Activated T-cell treated with anti-CD3 and anti-CD28 coated beads for 4 hours (primary cell): Measurements from ENCODE around the gene MPHOSPH8.
"Not testable (repeated sequence)": the region's sequence is repeated elsewhere in the genome, so short reads cannot be mapped to it uniquely, and the experiment has no call there.

Experiments used
- DNase-seq: peaks from one replicate; pipeline ENCODE4 v3.0.0-alpha.2; 2020

The MPHOSPH8 gene

DNA sequence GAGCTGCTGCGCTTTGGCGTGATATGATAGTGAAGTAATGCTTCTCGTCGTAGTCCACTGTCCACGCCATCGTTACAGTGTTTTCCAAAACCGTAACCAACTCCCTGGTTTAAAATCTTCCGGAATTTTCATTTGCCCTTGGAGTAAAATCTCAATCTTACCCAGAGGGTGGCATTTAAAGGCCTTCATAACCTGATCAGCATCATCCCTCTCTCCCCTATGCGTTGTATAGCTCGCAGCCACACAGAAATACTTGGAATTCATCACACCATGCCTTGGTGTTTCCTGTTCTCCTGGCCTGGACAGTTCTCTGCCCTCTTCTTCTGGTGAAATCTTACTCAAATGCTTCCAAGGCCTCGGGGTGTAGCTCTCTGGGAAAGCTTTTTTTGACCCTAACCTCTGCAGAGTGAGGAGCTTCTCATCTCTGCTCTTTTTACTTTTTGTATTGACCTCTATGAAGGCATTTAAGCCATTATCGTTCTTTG lies 839 bp downstream of the MPHOSPH8 start:
- no peak for DNase-seq

DNA sequence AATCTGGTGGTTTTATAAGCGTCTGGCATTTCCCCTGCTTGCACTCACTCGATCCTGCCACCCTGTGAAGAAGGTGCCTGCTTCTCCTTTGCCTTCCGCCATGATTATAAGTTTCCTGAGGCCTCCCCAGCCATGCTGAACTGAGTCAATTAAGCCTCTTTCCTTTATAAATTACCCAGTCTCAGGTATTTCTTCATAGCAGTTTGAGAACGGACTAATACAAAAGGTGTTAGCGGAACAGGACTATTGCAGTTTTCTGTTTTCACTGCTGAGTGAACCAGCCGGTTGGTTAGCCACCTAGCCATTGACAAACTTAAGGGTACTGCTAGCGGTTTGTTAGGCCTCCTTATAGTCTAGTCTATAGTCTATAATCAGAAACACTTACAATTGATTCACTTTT lies 2.5 kb downstream of the MPHOSPH8 start:
- not testable (repeated sequence) for DNase-seq

DNA sequence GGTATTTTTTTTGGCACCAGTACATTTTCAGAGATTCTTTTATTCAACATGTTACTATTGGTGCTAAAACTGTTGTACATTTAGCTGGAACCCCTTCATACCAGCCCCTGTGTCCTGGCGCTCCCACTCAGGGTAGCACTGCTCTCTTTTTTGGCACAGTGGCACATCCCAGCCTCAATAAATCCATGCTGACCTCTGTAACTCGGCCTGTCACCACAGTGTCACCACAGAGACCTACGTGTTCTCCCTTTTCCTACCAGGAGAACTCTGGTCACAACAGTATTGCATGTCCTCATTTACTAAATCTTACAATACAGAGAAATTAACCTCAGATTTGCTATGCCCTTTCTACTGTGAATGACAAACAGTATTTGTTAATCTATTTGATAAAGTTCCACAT lies 10.2 kb downstream of the MPHOSPH8 start:
- DNase-seq: no peak

DNA sequence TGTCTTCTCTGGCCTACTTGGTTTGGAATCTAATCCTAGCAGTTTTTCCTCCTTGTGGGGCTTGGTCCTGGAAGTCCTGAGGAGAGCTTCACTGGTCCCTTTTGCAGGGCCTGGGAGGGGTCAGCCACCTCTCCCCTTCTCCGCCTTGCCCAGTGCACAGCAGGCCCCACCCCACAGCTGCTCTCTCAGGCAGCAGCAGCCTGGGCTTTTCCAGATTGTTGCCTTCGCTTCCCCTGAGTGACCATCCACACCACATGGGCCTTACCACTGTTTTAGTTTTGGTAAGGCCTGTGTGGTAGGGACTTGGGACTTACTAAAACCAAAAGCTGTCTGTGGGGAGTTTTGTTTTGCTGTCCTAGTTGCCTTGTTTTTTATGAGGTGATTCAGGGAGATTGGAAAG lies 11.5 kb downstream of the MPHOSPH8 start:
- DNase-seq: no peak

DNA sequence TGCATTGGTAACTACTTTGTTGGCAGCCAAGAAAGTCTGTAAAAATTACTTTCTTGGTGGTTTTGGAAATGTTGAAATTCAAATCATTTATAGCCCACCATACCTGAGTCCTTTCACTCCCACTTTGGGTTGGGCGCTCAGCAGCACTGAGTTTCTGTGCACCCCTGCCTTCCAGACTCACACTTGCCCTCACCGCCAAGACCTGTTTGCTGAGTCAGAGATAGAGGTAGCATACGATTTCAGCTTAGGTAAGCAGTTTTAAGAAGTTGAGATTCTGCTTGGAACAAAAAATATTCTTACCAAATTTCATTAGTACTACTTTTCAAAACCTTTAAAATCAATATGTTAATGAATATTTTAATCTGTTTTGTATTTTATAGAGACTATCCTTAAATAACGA lies 12.6 kb downstream of the MPHOSPH8 start:
- DNase-seq: no peak

DNA sequence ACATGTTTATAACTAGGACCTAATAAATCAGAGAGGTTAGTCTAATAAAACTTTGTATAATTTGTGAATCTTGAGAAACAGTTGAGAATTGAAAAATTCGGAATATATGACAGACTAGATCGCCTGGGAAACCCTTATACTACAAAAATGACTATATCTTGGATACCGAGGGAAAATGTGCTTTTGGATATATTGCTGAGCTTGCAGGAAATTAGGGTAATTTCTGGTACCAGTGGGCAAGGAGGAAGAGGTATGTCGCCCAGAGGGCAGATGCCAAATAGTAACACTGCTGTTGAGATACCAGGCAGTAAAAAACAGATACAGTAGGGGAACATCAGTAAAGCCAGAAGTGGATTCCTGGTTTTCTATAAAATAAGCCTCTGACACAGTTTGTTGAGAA lies 17.3 kb downstream of the MPHOSPH8 start:
- no peak for DNase-seq

DNA sequence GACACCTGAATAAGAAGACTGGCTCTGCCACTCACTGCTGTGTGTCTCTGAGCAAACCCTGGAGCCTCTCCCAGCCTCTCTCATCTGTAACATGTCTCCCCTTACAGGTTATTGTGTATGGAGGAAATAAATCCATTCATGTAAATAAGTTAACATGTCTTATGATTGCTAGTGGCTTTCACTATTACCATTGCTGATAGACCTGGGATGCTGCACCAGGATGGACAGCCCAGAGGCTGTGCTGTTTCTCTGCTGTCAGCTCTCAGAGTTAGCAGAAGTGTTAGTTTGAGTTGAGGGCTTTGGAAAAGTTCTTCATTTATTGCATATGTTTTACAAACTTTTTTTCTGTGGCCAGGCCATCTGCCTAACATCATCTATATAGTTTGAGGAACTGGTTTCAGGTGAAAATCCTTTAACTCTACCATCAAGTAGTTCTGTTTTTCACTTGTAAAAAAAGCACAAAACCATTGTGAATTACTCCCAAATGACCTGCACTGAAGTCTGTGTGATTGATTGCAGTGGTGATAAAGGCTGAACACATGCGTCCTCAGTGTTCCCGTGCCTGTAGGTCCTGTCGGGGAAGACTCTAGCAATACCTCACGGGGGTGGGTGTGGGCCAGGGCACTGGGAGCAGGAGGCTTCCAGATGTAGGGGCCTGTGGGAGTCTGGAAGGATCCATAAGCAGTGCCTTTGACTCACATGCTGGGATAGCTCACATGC lies 24.6 kb downstream of the MPHOSPH8 start:
- DNase-seq: no peak

DNA sequence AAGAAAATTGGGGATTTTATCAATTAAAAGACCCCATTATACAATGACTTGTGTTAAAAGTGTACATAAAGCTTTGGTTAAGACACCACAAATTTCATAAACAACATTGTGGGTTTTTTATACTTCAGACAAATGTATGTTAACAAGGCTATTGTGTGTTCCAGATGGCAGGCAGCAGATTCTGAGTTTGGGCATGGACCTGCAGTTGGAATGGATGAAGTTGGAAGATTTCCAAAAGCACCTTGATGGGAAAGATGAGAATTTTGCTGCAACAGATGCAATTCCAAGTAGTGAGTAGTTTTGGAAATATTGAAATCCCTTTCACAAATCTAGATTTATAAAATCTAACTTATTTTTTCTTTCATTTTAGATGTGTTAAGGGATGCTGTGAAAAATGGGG lies 25.4 kb downstream of the MPHOSPH8 start:
- no peak for DNase-seq

DNA sequence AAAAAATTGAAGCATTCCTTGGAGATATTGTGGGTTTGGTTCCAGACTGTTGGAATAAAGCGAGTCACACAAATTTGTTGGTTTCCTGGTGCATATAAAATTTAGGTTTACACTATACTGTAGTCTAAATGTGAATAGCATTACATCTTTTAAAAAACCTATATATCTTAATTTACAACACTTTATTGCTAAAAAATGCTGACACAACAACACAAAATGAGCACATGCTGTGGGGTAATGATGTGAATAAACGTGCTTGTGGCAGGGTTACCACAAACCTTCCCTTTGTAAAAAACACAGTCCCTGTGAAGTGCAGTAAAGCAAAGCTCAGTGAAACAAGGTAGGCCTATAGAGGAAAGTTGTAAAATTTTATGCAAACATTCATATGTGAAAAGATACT lies 27.7 kb downstream of the MPHOSPH8 start:
- no peak for DNase-seq

DNA sequence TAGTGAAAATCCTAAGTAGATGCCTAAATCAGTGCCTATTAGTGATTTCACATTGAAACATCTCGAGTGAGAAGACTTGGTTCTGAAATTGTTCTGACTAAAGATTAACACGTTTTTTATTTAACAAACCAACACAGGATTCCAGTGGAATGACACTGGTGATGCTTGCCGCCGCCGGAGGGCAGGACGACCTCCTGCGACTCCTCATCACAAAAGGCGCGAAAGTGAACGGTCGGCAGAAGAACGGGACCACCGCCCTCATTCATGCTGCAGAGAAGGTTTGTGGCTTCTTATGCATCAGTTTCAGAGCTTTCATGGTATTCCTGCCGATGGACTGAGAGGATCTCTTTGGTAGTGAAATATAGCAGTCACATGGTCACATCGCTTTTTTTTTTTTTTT lies 28.1 kb downstream of the MPHOSPH8 start:
- DNase-seq: no peak

DNA sequence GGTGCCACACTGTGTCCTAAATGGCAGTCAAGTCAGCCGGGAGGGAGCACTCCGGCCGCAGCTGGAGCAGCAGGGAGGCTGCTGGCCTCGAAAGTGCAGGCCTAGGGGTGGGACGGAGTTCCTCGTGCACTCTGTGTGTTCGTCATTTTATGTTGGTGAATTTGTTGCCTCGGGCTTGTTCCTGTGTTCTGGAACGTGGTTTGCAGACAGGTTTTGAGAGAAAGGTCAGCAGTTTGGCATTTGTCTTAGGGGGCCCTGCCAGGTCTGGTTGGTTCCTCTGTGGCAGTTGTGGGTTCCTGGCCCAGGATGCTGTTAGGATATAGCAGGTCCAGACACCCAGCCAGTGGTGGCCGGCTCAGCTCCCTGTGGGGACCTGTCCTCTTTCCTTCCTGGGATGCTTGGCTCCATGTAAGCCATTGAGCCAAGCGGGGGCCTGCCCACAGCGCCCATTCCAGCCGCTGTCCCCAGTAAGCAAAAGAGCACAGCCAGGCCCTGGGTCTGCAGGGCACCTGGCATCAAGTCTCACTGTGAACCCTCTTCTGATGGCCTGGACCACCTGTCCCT lies 30.0 kb downstream of the MPHOSPH8 start:
- DNase-seq: no peak

DNA sequence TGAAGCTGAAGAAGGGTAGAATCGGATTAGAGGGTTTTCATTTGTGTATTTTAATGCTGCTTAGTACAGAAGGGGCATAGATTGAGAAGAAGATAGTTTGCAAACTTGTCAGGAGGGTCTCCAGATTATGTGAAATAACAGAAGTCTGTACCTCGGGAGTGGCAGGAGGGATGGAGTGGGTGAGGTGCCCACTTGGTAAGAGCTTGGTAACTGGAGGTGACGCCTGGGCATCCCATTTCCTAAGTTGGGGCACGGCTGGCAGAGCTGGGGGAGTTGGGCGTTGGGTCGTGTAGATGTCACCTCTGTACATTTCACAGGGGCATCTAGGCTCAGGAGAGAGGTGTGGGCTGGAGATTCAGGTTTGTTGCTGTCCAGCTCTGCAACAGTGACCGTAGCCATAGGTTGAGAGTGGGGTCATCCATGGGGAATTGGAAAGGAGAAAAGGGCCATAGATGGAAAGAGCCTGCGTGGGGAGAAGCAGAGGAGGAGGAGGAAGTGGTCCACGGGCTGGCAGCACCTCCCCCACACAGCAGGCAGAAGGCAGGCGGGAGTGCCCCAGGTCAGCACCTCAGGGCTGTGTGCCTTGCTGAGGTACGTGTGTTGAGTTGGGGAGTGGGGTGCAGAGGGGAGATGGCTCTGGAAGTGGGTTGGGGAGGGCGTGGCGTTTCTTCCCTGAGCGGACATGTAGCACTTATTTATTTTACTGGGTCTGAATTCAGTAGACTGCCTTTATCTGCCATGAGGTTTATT lies 31.2 kb downstream of the MPHOSPH8 start:
- DNase-seq: no peak

DNA sequence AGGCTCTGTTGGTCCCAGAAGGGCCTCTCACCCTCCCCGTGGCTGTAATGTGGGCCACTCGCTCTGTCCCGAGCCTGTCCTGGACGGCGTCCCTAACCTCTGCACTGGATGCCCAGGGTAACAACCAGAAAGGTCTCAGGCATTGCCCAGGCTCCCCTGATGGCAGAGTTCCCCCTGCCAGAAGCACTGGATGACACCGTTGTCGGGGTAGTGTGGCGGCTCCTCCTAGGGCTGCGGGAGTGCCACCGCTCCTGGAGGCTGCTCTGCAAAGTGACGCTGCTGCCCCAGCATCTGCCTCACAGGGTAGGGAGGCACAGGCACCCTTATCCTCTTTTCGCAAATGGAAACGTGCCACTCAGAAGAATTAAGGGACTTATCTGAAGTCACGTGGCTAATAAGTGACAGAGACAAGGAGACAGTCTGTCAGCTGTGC lies 32.0 kb downstream of the MPHOSPH8 start:
- no peak for DNase-seq

DNA sequence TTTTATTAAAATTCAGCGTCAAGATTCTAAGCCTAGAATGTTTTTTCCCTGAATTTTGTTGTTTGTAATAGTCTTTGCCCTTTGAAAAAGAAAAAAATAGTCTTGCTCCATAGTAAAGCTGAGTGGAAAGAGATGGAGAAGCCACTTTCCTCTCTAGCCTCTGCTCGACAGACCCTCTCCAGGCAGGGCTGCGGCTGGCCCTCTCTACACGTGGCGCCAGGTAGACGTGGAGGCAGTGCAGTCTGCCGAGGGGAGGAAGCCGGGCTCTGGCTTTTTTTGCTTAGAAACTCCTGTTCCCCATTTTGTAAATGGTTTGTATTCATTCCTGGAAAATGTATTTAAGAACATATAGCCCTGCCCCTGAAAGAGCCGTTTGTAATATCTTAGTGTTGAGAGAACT lies 35.3 kb downstream of the MPHOSPH8 start:
- no peak for DNase-seq

DNA sequence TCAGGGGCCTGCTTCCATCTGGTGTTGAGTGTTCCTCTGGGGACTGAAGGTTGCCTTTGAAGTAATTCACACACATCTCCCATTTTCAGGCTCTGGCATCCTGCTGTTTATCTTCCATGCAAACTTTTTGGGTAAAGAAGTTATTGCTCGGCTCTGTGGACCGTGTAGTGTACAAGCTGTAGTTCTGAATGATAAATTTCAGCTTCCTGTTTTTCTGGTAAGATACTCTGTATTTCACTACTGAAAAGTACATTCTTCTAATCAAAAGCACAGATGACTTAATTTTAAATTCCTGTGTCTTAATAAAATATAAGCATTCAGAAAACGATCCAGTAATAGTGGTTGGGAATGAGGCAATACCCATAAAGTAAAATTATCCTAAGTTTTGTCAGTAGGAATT lies 36.7 kb downstream of the MPHOSPH8 start:
- no peak for DNase-seq

DNA sequence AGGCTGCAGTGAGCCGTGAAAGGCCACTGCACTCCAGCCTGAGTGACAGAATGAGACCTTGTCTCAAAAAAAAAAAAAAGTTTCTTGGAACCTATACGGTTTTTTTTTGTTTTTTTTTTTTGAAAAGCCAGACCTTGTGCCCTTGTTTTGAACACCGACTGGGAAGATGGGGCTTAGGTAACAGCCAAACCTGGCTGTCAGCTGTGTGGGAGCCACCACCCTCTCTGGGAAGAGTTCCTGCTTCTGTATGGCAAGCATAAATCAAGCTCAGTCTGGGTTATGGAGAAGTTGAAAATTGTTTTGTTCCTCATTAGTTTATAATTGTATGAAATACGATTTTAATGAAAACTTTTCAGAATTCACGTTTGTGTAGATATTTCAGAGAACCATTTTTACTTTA lies 39.5 kb downstream of the MPHOSPH8 start:
- no peak for DNase-seq

DNA sequence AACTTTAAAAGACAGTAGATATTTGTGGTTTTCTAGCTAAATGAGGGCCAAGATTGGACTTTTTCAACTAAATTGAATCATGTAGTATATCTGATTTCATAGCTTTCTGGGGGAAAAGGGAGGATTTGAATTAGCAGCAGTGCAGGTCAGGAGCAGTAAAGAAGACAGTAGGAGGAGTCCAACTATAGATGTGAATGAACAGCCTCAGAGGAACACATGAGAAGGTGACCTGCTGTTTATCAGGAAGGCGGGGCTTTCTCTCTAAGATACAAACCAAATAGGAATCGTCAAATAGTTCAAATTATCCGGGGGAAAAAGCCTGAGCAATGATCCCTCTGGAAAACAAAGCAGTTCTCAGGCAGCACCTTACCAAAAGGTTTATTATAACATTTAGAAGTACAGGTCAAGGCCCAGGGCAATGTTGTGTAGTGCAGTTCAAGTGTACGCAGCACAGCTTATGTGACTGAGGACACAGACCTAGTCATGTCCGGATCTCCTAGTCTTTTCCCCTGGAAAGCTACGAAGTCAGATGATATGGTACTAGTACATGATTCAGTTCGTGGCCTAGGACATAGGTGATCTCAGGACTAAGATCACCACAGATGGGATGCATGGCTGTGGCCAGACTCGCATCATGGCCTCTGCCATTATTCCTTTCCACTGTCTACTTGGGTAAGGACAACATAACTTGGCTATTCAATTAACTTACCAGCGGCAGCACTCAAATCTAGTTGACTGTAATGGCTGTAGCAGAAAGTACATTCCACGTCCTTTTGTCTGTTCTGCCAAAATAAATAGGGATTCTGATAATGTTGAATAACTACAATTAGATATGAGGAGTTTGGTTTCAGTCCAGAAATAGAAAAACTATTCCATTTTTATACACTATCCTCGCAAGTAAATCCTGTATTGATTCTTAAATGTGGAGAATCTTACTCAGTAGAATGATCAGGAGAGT lies 40.3 kb downstream of the MPHOSPH8 start:
- no peak for DNase-seq

DNA sequence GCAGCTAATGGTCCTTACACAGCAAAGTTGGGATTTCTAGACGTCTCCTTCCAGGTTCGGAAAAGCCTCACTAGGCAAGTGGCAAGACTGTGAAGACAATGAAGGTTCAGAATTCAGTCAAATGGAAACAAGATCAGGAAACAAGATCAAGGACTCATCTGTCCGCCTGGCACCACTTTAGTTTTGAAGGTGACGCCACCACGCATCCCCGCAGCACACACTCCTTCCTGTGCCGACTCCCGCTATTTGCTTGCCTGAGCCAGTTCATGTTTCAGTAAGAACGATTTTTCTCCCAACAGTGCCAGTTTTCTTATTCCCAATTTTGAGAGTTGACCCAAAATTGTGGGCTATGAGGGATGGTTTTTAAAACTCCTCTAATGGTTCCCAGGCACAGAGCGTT lies 41.4 kb downstream of the MPHOSPH8 start:
- DNase-seq: no peak

DNA sequence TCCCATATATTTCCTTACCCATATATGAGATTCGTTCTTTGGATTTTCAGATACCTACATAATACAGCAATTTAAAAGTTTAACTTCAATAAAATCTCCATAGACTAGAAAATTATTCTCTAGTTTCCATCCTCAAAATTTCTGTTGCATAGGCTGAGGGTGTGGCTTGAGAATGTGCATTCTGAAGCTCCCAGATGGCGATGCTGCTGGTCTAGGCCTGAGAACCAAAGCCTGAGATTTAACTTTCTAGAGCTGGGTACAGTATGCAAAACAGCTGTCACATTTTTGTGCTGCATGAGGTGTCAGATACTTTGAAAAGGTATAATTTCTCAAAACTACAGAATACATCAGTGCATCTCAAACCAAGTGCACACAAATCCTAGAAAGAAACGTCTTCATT lies 42.7 kb downstream of the MPHOSPH8 start:
- DNase-seq: no peak

DNA sequence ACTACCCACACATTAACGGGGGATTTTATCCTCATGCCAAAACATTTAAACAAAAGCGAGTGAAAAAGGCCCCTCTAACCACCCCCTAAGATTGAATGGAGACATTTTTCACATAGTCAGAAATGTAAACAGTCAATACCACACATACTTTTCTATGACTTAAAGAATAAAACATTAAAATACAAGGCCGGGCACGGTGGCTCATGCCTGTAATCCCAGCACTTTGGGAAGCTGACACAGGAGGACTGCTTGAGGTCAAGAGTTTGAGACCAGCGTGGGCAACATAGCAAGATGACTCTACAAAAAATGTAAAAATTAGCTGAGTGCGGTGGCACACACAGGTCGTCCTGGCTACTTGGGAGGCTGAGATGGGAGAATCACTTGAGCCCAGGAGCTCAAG lies 47.3 kb downstream of the MPHOSPH8 start:
- no peak for DNase-seq

DNA sequence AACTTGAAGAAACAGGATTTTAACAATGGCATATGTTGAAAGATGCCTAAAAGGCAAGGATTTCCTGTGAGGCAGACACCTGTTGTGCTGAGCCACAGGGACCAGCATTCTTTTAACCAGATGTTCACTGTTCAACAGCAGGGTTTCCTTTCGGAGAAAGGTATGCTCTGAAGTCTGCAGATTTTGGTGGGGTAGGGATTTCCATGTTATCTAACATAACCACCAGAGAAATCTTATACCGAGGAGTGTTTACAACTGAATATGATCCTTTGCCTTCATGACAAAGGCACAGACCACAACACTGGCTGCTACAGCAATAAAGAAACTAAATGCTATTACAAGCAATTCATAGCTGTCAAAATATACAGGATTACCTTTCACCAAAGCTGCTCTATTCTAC lies 48.1 kb downstream of the MPHOSPH8 start:
- no peak for DNase-seq

DNA sequence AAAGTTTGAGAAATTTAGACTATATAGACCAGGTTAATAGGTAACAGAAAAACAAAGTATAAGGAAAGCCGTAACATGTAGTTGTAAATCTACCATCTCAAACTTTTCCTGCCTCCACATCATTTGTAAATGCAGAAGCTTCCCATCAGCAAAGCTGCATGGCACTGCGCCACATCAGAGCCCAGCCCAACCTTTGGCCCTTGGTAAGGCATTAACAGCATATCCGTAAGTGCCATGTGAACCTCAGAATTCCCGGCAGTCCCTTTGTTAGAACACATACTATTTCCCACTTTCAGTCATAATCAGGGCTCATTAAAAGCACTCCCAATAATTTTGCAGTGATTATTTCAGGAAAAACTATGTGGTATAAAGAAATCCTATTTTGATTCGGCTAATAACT lies 51.6 kb downstream of the MPHOSPH8 start:
- no peak for DNase-seq

DNA sequence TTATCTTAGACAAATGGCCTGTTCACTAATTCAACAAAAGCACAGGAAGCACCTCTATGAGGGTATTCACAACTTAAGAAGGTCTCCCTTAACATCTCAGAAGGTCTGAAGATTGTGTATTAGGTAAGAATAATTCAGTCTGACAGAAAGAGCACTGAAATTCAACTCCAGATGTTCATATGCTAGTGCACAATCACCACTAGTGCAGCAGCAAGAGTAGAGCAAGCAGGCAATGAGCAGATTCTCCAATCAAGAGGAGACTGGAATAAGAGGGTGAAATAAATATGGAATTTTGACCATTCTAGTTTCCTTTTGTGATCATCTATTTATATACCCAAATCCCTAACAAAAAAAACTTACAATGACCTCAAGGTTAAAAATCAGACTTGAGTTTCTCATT lies 52.0 kb downstream of the MPHOSPH8 start:
- DNase-seq: no peak
